Thyroid gland (tissue), 4 donors: ENCODE measurements around the gene YTHDF1.

ENCODE experiments used
- POLR2A ChIP-seq, 2 donors: fragments of 450-650 bp; IDR thresholded peaks; one replicate each; pipeline ENCODE4 v1.6.1; 2017; ENCODE audit warnings: antibody characterized with exemption in 2 of 2, mild to moderate bottlenecking in 2 of 2, moderate library complexity in 1 of 2
- TF ChIP-seq, protein P1 (sequence below), 6 experiments: fragments of 200-600 bp in 3 of 6; fragments of 450-650 bp in 3 of 6; sonication (generic) in 3 of 6; IDR thresholded peaks; one replicate each; pipeline ENCODE4 v1.5.1; 2016 to 2019; ENCODE audit warnings: antibody characterized with exemption in 6 of 6, mild to moderate bottlenecking in 2 of 6, inconsistent platforms in 1 of 6, moderate library complexity in 1 of 6

DNA sequence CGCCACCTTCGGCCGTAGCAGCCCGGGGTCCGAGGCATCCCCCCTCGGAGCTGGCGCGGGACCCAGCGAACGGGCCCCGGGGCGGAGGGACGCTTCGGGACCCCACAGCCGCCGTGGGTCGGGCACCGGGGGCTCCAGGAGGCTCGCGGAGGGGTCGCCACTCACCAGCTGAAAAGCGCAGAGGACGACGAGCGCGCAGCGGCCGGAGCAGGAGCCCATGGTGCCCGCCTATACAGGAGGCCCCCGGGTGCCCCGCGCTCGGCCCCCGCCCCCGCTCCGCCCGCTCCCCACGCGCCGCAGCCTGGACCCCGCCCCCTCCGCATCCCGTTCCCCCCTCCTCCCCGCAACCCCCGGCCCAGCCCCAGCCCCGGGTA lies 38.3 kb upstream of the YTHDF1 start, which contains the start of gene NKAIN4:
- TF ChIP-seq, protein P1, sequence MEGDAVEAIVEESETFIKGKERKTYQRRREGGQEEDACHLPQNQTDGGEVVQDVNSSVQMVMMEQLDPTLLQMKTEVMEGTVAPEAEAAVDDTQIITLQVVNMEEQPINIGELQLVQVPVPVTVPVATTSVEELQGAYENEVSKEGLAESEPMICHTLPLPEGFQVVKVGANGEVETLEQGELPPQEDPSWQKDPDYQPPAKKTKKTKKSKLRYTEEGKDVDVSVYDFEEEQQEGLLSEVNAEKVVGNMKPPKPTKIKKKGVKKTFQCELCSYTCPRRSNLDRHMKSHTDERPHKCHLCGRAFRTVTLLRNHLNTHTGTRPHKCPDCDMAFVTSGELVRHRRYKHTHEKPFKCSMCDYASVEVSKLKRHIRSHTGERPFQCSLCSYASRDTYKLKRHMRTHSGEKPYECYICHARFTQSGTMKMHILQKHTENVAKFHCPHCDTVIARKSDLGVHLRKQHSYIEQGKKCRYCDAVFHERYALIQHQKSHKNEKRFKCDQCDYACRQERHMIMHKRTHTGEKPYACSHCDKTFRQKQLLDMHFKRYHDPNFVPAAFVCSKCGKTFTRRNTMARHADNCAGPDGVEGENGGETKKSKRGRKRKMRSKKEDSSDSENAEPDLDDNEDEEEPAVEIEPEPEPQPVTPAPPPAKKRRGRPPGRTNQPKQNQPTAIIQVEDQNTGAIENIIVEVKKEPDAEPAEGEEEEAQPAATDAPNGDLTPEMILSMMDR (IDR thresholded peaks at IDR 0.05), result no peak
- TF ChIP-seq POLR2A (IDR thresholded peaks at IDR 0.05), result no peak
